GM19395 (cell line): ENCODE measurements around the gene LAMB1.

Experiments used
- ATAC-seq: cut with Tn5 transposase; IDR thresholded peaks from one replicate; pipeline ENCODE4 v1.9.1; 2021; ENCODE audit warnings: mild to moderate bottlenecking, moderate library complexity; ENCODE audit not compliant: unreplicated experiment

The LAMB1 gene

GRCh38 chr7:107949443-107949935 is 53.5 kb downstream of the LAMB1 start:
- ATAC-seq: no peak

DNA sequence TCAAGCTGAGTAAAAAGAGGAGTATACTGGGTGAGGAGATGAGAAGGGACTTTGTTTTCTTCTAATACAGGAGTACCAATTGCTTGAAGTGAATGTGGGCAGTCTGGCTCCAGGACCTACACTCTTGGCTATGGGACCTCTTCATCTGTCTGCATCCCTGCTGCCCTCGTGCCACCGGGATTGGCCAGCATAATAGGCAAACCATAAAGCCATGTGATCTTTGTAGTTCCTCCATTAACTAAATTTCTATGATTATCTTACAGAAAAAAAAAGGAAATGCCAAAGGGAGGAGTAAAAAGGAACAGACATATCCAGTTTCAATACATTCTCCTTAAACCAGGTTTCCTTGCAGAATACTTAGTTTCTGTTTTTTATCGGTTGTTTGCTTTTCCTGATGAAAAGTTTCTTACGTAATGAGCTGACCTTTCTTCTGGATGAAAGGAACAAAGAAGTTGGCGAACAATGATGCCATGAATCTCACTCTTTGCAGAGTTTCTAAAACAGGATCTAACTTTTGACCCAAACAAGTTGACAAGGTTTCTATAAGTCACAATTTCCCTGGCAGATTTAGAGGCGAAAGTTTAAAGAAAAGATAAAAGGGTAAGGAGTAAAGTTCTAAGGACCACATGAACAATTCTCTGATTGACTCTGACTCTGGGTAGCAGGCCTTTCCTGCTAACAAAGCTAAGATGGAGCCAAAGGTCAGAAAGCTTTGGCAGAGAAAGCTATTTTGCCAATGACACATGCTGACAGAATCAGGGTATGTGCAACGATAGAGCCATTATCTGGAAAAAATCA is 54.1 kb downstream of the LAMB1 start:
- ATAC-seq: no peak

DNA sequence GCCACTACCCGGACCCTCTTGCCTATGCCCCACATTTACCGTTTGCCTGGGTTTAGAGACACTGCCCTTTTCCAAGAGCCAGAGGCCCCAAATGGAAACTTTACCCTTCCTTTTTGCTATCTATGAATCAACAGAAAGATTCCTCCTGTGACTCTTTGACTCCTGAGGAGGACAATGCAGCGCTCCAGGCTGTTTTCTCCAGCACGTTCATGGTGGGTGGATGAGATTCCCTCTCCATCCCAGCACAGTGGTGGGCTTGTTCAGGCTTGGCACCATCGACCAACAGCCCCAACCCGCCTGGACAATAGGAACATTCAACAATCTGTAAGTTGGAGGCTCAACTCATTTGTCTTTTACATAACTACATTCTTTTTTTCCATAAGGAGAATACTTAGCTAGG is 56.1 kb downstream of the LAMB1 start:
- no peak for ATAC-seq

- no peak for ATAC-seq
These were observed 56.5 kb downstream of the LAMB1 start for GRCh38 chr7:107946451-107946850.

- ATAC-seq: no peak
These were observed 57.6 kb downstream of the LAMB1 start for GRCh38 chr7:107945332-107945731.

DNA sequence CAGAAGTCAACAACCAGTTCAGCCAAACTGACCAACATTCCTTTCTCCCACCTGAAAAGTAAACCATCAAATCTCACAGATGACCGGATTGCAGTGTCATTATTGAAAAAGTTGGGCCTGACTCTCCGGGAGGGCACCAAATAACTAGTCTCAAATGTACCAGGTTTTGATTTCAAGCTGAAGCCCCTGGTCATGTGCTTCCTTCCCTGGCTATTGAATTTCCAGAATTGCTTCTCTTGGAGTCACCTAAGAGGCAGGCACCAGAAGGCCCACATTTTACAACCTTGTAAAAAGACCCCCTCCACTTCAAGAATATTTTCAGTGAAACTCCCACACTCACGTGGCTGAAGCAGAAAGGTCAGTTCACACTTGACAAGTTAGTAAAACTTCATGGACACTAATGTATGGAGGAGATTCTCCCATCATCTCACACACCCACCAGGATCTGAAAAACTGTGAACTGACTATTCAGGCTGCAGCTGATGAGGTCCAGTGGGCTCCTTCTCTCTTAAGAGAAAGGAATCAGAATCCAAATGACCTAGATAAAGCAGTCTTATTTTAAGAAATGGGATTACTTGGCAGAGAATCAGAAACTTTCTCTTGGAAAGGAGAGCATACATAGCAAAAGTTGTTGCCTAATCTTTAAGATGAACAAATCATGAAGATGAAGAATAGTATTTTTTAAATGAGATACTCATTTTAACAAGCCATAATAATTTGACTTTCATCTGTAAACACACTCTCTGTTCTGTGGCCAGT is 58.4 kb downstream of the LAMB1 start:
- ATAC-seq: no peak

GRCh38 chr7:107943018-107943417 is 59.9 kb downstream of the LAMB1 start:
- ATAC-seq: no peak

DNA sequence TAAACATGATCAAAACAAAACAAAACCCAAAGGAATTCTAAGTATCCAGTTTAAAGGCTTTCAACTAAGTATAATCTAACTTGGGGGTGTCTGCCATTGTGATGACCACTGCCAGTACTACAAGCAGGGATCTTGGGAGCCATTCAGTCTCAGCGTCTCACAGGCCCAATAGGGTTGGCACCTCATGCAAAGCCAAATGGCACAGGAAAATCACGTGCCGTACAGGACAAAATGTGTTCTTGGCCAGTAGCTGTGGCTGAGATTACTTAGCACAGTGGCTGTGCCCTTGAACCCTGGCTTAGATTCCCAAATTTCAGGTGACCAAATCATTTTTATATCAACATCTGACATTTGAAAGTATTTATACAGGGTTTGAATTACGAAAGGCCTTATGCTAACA is 62.0 kb downstream of the LAMB1 start:
- ATAC-seq: no peak

DNA sequence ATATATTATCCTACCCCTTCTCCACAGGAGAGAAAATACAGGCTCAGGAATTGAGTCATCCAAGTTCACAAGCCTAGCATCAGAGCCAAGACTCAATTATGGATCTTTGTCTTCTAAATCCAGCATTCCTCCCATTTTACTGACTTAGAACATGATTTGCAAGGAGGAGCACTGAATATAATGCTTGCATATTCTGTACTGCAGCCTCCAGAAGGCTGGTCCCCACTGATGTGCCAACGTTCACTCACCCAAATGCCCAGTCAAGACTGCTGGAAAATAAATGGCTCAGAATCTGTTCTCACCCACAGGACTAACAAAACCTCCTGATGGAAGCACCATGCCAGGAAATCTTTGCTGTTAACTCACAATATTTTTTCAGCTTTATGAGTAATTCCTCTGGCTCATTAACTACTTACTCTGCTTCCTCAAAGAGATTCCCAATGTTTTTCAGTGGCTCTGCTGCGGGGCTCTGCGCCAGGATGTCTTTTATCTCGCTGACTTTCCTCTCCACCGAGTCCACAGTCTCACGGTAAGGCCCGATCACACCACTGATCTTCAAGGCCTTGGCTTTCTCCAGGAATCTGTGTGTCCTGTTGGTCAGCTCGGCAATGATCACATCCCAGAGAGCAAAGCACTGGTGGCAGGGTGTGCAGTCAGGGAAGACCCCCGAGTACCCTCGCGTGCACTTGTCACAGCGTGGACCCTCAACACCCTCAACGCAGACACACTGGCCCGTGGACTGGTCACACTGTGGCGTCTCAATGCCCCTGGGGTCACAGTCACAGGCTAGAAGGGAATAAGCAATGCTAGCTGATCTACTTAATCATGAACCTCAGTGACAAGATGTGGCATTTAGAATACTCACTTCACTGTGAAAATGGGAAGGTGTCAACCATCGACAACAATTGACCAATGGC is 63.1 kb downstream of the LAMB1 start:
- no peak for ATAC-seq

- ATAC-seq: no peak
These were observed 64.3 kb downstream of the LAMB1 start for GRCh38 chr7:107938456-107939250.

GRCh38 chr7:107937531-107937930 is 65.4 kb downstream of the LAMB1 start:
- no peak for ATAC-seq

- ATAC-seq: no peak
These were observed 66.6 kb downstream of the LAMB1 start for GRCh38 chr7:107936312-107936711.

GRCh38 chr7:107934991-107935770 is 67.8 kb downstream of the LAMB1 start:
- no peak for ATAC-seq

DNA sequence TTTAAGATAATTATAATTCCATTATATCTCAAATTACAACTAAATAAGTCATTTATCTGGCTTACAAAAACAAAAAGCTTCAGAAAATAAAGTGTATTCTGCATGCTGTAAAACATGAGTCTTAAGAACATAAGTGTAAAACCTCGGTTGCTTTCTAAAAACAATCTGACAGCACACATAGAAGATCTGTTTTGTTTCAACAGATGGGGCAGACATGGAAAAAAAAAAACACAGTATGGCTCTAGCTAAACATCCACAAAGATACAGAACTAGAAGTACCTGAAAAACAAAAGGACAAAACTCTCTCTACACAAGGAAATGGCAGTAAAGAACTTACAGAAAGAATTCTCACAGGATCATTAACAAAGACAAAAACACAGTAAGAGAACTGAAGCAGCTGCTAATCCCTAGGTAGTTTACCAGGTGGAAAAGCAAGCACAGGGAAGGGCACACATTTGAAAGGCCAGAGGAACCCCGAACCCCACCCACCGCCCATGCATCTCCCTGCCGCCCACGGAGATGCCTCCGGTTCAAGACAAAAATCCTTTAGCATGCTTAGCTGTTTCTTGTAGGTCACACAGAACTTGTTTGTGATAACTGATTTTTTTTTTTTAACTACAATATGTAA is 69.5 kb downstream of the LAMB1 start:
- no peak for ATAC-seq

DNA sequence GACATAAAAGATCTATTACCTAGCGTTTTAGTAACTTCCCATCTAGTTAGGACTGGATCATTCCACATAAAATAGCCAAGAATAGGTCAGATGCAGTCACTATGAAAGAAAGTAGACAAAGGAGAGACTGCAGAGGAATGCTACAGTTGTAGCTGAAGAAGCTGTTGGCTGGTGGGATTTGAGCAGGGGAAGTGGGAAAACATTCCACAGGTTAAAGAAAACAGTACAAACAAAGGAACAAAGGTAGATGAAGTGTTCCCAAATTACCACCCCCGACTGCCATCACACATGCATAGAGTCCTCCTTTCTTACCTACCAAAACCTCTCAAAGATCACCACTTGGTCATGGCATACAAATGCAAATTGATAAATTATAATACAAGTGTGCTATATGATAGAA is 70.2 kb downstream of the LAMB1 start:
- ATAC-seq: no peak

- no peak for ATAC-seq
These were observed 71.0 kb downstream of the LAMB1 start for GRCh38 chr7:107931740-107932515.

DNA sequence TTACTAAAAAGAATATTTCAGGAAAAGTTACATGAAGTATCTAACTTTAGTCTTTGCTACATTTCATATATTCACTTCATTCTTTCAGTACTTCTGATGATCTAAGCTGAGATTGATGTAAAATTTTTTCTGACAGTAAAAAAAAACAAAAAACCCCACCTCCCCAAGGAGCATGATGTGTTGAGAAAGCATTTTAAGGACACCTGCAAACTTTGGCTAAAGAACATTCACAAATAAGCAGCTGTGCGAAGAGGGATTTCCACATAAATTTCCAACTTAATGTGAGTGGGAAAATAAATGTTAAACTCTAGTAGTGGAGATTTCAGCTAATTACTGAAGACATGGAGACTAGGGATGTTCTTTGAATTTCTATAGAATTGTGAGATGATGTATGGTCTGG is 76.5 kb downstream of the LAMB1 start:
- ATAC-seq: no peak

GRCh38 chr7:107924841-107925504 is 78.0 kb downstream of the LAMB1 start:
- ATAC-seq: peak; percentile 95
